Chondrocyte (in vitro differentiated cells): Measurements from ENCODE around the gene GET4. TPM values are rescaled to one million over a fixed set of nuclear protein-coding genes. Genes with fewer than 3 reads are reported as not detected.

Experiments
- DNase-seq: peaks from one replicate; pipeline ENCODE4 v3.0.0; 2021; ENCODE audit warnings: mixed read lengths, low spot score
- H3K27ac Mint-ChIP-seq: one replicate; pipeline ENCODE4 v1.8.0; 2021; ENCODE audit warnings: mild to moderate bottlenecking, moderate library complexity, mixed read lengths; ENCODE audit not compliant: unreplicated experiment
- H3K27me3 Mint-ChIP-seq: 2 replicates; pipeline ENCODE4 v1.8.0; 2021; ENCODE audit warnings: low read depth, mixed read lengths
- H3K36me3 Mint-ChIP-seq: 2 replicates; pipeline ENCODE4 v1.8.0; 2021; ENCODE audit warnings: low read depth, mixed read lengths
- H3K4me1 Mint-ChIP-seq: 2 replicates; pipeline ENCODE4 v1.8.0; 2021; ENCODE audit warnings: low read depth, mild to moderate bottlenecking, mixed read lengths
- H3K4me3 Mint-ChIP-seq: one replicate; pipeline ENCODE4 v1.8.0; 2021; ENCODE audit warnings: mild to moderate bottlenecking, moderate library complexity, mixed read lengths; ENCODE audit not compliant: unreplicated experiment
- H3K9me3 Mint-ChIP-seq: 2 replicates; pipeline ENCODE4 v1.8.0; 2021; ENCODE audit warnings: low read depth, mixed read lengths
- CTCF ChIP-seq: fragments of 200-600 bp; sonication (generic); IDR thresholded peaks from 2 replicates; pipeline ENCODE4 v1.5.0; 2021; ENCODE audit warnings: antibody characterized with exemption, mild to moderate bottlenecking, moderate library complexity
- total RNA-seq: library from RNA; stranded (reverse); gene quantifications from 3 replicates; pipeline ENCODE4 v1.2.1, GENCODE V29; 2021

GET4 gene
- total RNA-seq, 1 donor from 2014 or later = 28.0 TPM

- Mint-ChIP-seq H3K27me3 (no peaks in the 10 kb centered on the region), H3K27ac (peak overlapping the region; percentile 45), H3K4me1 (peaks cover 20% of the 10 kb centered on the region), H3K9me3 (no peaks in the 10 kb centered on the region), H3K36me3 (peaks cover 13% of the 10 kb centered on the region), H3K4me3 (no peak overlapping the region)
- no peak for TF ChIP-seq CTCF
- DNase-seq = no peak
Observed at GRCh38 chr7:875476-876076, 778 bp upstream of the GET4 start.

- no peaks in the 10 kb centered on the region for H3K27me3 Mint-ChIP-seq
- peak overlapping the region; percentile 88 for H3K27ac Mint-ChIP-seq
- H3K4me3 Mint-ChIP-seq = peak overlapping the region; percentile 91
- TF ChIP-seq CTCF = no peak
- peaks cover 20% of the 10 kb centered on the region for H3K4me1 Mint-ChIP-seq
- peaks cover 9% of the 10 kb centered on the region for H3K36me3 Mint-ChIP-seq
- peak; percentile 88 for DNase-seq
- no peaks in the 10 kb centered on the region for H3K9me3 Mint-ChIP-seq
Observed at GRCh38 chr7:876972-877311, 588 bp downstream of the GET4 start.

- Mint-ChIP-seq H3K4me1 (peaks cover 20% of the 10 kb centered on the region), H3K36me3 (peaks cover 6% of the 10 kb centered on the region), H3K4me3 (peak overlapping the region; percentile 91), H3K27me3 (no peaks in the 10 kb centered on the region), H3K9me3 (no peaks in the 10 kb centered on the region), H3K27ac (peak overlapping the region; percentile 88)
- peak; percentile 89 for DNase-seq
- no peak for TF ChIP-seq CTCF
Observed at GRCh38 chr7:877312-878232, 1.2 kb downstream of the GET4 start.

- Mint-ChIP-seq H3K36me3 (peaks cover 3% of the 10 kb centered on the region), H3K27ac (no peak overlapping the region), H3K4me3 (peak overlapping the region; percentile 35), H3K4me1 (peaks cover 24% of the 10 kb centered on the region), H3K27me3 (no peaks in the 10 kb centered on the region), H3K9me3 (no peaks in the 10 kb centered on the region)
- no peak for DNase-seq
- no peak for TF ChIP-seq CTCF
Observed at GRCh38 chr7:879093-879492, 2.7 kb downstream of the GET4 start.

- H3K27ac Mint-ChIP-seq = no peak overlapping the region
Observed at GRCh38 chr7:879706-880105, 3.4 kb downstream of the GET4 start.

More at GRCh38 chr7:879706-880105, 3.4 kb downstream of the GET4 start:
- H3K27me3 Mint-ChIP-seq = no peaks in the 10 kb centered on the region
- TF ChIP-seq CTCF = no peak
- H3K36me3 Mint-ChIP-seq = peaks cover 3% of the 10 kb centered on the region
- no peaks in the 10 kb centered on the region for H3K9me3 Mint-ChIP-seq
- no peak for DNase-seq
- H3K4me3 Mint-ChIP-seq = no peak overlapping the region
- peaks cover 30% of the 10 kb centered on the region for H3K4me1 Mint-ChIP-seq
